SH-SY5Y (cell line): ENCODE data around the gene NEIL1.

Experiments
- GATA2 ChIP-seq: IDR thresholded peaks from 2 replicates; pipeline ENCODE4 v1.6.1; 2011; ENCODE audit warnings: mild to moderate bottlenecking, low read depth, low read length
- GATA3 ChIP-seq: IDR thresholded peaks from 2 replicates; pipeline ENCODE4 v1.6.1; 2011; ENCODE audit warnings: low read depth, mild to moderate bottlenecking, low read length, moderate library complexity

NEIL1 gene

GRCh38 chr15:75346796-75347221, at the start of gene NEIL1:
TSS of gene NEIL1 (plus strand) at chr15:75347039. CDS start at chr15:75348906, 1,867 bp downstream.
- TF ChIP-seq GATA3, result no peak
- TF ChIP-seq GATA2, result no peak

GRCh38 chr15:75302318-75302717, 44.5 kb upstream of the NEIL1 start:
- no peak for TF ChIP-seq GATA2
- TF ChIP-seq GATA3, result no peak

- TF ChIP-seq GATA3 (no peak), GATA2 (no peak)
These were observed 40.7 kb upstream of the NEIL1 start for GRCh38 chr15:75306188-75306587.

- TF ChIP-seq GATA3, result no peak
- no peak for TF ChIP-seq GATA2
These were observed 39.0 kb upstream of the NEIL1 start for GRCh38 chr15:75307778-75308390.

- TF ChIP-seq GATA3 (no peak), GATA2 (no peak)
These were observed 37.1 kb upstream of the NEIL1 start for GRCh38 chr15:75309711-75310110.

- TF ChIP-seq GATA3 (no peak), GATA2 (no peak)
These were observed 33.6 kb upstream of the NEIL1 start for GRCh38 chr15:75313116-75313845.

GRCh38 chr15:75314552-75315290, 32.1 kb upstream of the NEIL1 start:
- TF ChIP-seq GATA3 (no peak), GATA2 (no peak)

- TF ChIP-seq GATA2 (no peak), GATA3 (no peak)
These were observed 25.1 kb upstream of the NEIL1 start for GRCh38 chr15:75321711-75322110.

GRCh38 chr15:75325922-75326321, 20.9 kb upstream of the NEIL1 start:
- TF ChIP-seq GATA2, result no peak

GRCh38 chr15:75327005-75327404, 19.8 kb upstream of the NEIL1 start:
- TF ChIP-seq GATA3 (no peak), GATA2 (no peak)

- TF ChIP-seq GATA2 (no peak), GATA3 (no peak)
These were observed 19.3 kb upstream of the NEIL1 start for GRCh38 chr15:75327491-75327890.

GRCh38 chr15:75328493-75329314, 18.1 kb upstream of the NEIL1 start:
- TF ChIP-seq GATA3, result no peak
- no peak for TF ChIP-seq GATA2

GRCh38 chr15:75329571-75329970, 17.3 kb upstream of the NEIL1 start:
- TF ChIP-seq GATA2, result no peak
- TF ChIP-seq GATA3, result no peak

GRCh38 chr15:75335313-75335704, 11.5 kb upstream of the NEIL1 start:
- TF ChIP-seq GATA2, result no peak; the same call in 1 of the 2 replicates
- no peak for TF ChIP-seq GATA3
